TTC549 (cell line): ENCODE results near the gene WNT16.
"Not testable (repeated sequence)": the region's sequence is repeated elsewhere in the genome, so short reads cannot be mapped to it uniquely, and the experiment has no call there.

Experiments
- FAIRE-seq: peaks from 2 replicates; lab custom pipeline; 2012; peaks lifted over from hg19 to GRCh38; lab: Jason Lieb, UNC

Gene WNT16

GRCh38 chr7:121307021-121307574, 21.7 kb upstream of the WNT16 start:
- no peak for FAIRE-seq

- no peak for FAIRE-seq
These were observed 15.5 kb upstream of the WNT16 start for GRCh38 chr7:121313220-121313792.

GRCh38 chr7:121313793-121314676, 14.8 kb upstream of the WNT16 start:
- FAIRE-seq = no peak

GRCh38 chr7:121315170-121315569, 13.6 kb upstream of the WNT16 start:
- FAIRE-seq = not testable (repeated sequence)

GRCh38 chr7:121322460-121322859, 6.3 kb upstream of the WNT16 start:
- no peak for FAIRE-seq

- FAIRE-seq = no peak
These were observed 5.1 kb upstream of the WNT16 start for GRCh38 chr7:121323515-121324302.

GRCh38 chr7:121327671-121328070, 1.1 kb upstream of the WNT16 start:
- FAIRE-seq = no peak

- FAIRE-seq = no peak
These were observed 622 bp downstream of the WNT16 start for GRCh38 chr7:121329191-121330052.

GRCh38 chr7:121330053-121330833, 1.4 kb downstream of the WNT16 start:
- FAIRE-seq = no peak

GRCh38 chr7:121331048-121331447, 2.2 kb downstream of the WNT16 start:
- FAIRE-seq = no peak

GRCh38 chr7:121331574-121331973, 2.8 kb downstream of the WNT16 start:
- no peak for FAIRE-seq

- FAIRE-seq = no peak
These were observed 5.6 kb downstream of the WNT16 start for GRCh38 chr7:121334376-121334775.

- FAIRE-seq = no peak
These were observed 6.3 kb downstream of the WNT16 start for GRCh38 chr7:121334875-121335648.

GRCh38 chr7:121336579-121336978, 7.8 kb downstream of the WNT16 start:
- FAIRE-seq = no peak

GRCh38 chr7:121337398-121337797, 8.6 kb downstream of the WNT16 start:
- FAIRE-seq = no peak

- no peak for FAIRE-seq
These were observed 10.3 kb downstream of the WNT16 start for GRCh38 chr7:121339082-121339481.

GRCh38 chr7:121341933-121342332, 13.1 kb downstream of the WNT16 start:
- FAIRE-seq = no peak

- no peak for FAIRE-seq
These were observed 13.8 kb downstream of the WNT16 start for GRCh38 chr7:121342631-121343030.

GRCh38 chr7:121343302-121343701, 14.5 kb downstream of the WNT16 start:
- no peak for FAIRE-seq

- FAIRE-seq = no peak
These were observed 15.3 kb downstream of the WNT16 start for GRCh38 chr7:121344093-121344492.
